PC-9 (cell line): Measurements from ENCODE around the gene GATA3.

ENCODE experiments used
- CTCF ChIP-seq: fragments of 200-600 bp; sonication (generic); conservative IDR thresholded peaks from 2 replicates; pipeline ENCODE4 v1.6.1; 2017; ENCODE audit warnings: mixed run types, antibody characterized with exemption, mild to moderate bottlenecking, moderate library complexity
- EZH2 ChIP-seq: fragments of 200-600 bp; sonication (generic); IDR thresholded peaks from 2 replicates; pipeline ENCODE4 v1.8.0; 2017; ENCODE audit warnings: antibody characterized with exemption, low read depth

DNA sequence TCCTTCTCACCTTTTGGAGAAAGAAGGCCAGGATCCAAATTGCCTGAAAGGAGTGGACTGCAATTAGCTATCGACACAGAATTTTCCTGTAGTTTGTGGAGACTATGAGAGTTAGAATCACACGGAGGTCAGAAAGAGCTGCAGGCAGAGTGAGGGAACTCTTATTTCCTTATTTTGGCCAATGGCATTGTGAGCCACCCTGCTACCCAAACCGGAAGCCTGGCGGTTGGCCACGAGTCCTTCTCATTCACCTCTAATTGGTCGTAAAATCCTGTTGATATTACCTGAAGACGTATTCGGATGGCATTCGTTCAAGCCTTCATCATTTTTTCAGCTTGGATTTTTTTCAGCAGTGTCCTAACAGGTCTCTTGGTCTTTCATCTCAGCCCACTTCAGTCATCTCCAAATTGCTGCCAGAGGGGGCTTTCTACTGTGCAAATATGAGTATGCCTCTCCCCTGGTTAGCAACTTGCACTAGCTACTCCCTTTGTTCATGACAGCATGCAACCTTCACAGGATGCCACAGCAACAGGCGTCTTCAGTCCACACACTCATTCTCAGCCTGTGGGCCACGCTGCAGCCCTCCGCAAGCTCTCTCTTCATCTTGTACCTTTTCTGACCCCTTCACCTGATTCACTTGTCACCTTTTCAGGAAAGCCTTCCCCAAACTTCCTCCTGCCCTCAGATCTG lies 66.9 kb downstream of the GATA3 start:
- TF ChIP-seq EZH2 (no peak), CTCF (no peak)
